ENCODE data around the gene OR4E1.

Gene OR4E1

GRCh38 chr14:21652209-21652808 lies 21.3 kb downstream of the OR4E1 start:
- no peak for TF ChIP-seq CTCF (IDR thresholded peaks at IDR 0.05)

- no peak for TF ChIP-seq CTCF (IDR thresholded peaks at IDR 0.05)
Observed at GRCh38 chr14:21647380-21647779, 26.2 kb downstream of the OR4E1 start.

- no peak for TF ChIP-seq CTCF (IDR thresholded peaks at IDR 0.05)
Observed at GRCh38 chr14:21643407-21643806, 30.2 kb downstream of the OR4E1 start.

DNA sequence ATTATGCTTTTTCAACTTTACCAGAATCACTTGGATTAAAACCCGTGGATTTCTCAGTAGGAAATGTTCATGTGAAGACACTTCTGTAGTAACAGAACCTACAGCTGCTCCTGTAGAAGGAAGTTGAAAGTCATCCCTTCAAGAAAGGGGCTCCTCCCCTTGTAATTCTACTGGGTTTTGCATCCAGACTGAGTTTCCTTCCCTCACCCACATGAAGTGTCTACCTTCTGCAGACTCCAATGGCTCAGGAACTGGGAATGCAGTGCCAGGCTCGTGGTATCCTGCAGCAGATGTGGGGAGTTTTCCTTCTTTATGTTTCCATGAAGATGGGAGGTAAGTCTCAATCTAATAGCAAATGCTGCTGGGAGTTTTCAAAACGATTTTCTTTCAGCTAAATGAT lies 30.9 kb downstream of the OR4E1 start:
- TF ChIP-seq CTCF (IDR thresholded peaks at IDR 0.05) = no peak

- no peak for TF ChIP-seq CTCF (IDR thresholded peaks at IDR 0.05)
Observed at GRCh38 chr14:21634840-21635239, 38.8 kb downstream of the OR4E1 start, which contains the start of gene OR10G2. Gene OR10G2 (minus strand): TSS chr14:21634940. CDS start chr14:21634842, 98 bp downstream.

DNA sequence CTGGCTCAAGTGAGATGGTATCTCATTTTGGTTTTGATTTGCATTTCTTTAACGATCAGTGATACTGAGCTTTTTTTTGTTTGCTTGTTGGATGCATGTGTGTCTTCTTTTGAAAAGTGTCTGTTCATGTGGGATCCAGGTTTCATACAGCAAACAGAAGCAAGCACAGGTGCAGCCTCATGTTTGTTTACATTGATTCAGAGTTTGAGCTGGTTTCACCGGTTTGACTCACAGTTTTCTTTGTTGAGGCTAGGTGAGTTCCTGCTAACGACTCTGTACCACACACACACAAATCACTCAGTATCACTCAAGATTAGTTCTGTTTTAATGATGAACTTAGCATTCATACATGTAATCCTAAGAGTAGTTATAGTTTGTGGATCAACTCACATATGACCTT lies 42.5 kb downstream of the OR4E1 start:
- TF ChIP-seq CTCF (IDR thresholded peaks at IDR 0.05) = no peak

DNA sequence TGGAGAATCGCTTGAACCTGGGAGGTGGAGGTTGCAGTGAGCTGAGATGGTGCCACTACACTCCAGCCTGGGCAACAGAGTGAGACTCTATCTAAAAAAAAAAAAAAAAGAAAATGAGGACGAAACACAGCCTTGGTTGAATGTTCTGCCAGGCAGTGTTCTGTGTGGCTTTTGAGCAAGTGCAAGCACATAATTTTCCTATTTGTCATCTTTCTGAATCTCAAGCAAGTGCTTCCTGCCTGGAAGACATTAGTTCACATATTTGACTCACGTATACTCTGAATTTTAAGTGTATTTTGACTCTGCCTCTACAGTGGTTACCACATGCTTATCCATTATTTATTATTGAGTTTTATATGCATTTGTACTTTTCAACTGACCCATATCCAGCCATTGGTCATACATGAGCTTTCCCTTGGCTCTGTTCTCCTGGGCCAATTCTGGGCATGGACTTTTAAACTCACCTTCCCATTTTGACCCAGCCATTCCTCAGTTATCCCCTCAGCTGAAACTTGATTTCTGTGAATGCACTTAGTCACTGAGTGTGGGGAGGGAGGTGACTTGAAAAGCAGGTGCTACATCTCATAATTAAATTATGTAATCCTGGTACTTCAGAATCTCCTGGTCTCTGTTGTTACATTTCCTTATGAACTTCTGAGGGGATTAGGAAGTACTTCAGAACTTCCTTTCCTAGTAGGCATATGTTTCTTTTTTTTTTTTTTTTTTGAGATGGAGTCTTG lies 47.0 kb downstream of the OR4E1 start:
- TF ChIP-seq CTCF (IDR thresholded peaks at IDR 0.05) = no peak
